Left ventricle myocardium inferior (tissue), 1 donor: ENCODE data around the gene ILDR1. TPM values are rescaled to one million over a fixed set of nuclear protein-coding genes. Genes with fewer than 3 reads are reported as not detected.

ENCODE experiments used
- DNase-seq: peaks from one replicate; pipeline ENCODE4 v3.0.0-alpha.2; 2020
- H3K27ac ChIP-seq: fragments of 200-600 bp; replicated peaks from 2 replicates; pipeline ENCODE4 v1.8.0; 2021
- H3K27me3 ChIP-seq: fragments of 200-600 bp; 2 replicates; pipeline ENCODE4 v1.8.0; 2021; ENCODE audit warnings: low read depth
- H3K36me3 ChIP-seq: fragments of 200-600 bp; 2 replicates; pipeline ENCODE4 v1.8.0; 2021
- H3K4me1 ChIP-seq: fragments of 200-600 bp; 2 replicates; pipeline ENCODE4 v1.8.0; 2021
- H3K4me3 ChIP-seq: fragments of 200-600 bp; 2 replicates; pipeline ENCODE4 v1.8.0; 2021; ENCODE audit warnings: mild to moderate bottlenecking, moderate library complexity
- H3K9me3 ChIP-seq: fragments of 200-600 bp; replicated peaks from 2 replicates; pipeline ENCODE4 v1.8.0; 2021
- intact Hi-C: fragments of 100-400 bp; cut with micrococcal nuclease; formaldehyde crosslinking; loops from one replicate; pipeline ENCODE4 v1.11.0; 2022
- total RNA-seq: library from RNA; stranded (reverse); fragmentation: NEBNext Ultra II Directional; extraction: Animal tissue kit (Norgen Biotek cat#: 25700); gene quantifications from one replicate; pipeline ENCODE4 v1.2.1, GENCODE V29; 2021
- TF ChIP-seq, protein P1 (sequence below): fragments of 200-600 bp; IDR thresholded peaks from 2 replicates; pipeline ENCODE4 v1.8.0; 2021; ENCODE audit warnings: antibody characterized with exemption, mild to moderate bottlenecking, borderline replicate concordance
- donor health status: DM: no; HTN: yes; CAD: no; lungs with severe emphysema.

Gene ILDR1
- total RNA-seq, 1 donor from 2014 or later: 0.33 TPM

DNA sequence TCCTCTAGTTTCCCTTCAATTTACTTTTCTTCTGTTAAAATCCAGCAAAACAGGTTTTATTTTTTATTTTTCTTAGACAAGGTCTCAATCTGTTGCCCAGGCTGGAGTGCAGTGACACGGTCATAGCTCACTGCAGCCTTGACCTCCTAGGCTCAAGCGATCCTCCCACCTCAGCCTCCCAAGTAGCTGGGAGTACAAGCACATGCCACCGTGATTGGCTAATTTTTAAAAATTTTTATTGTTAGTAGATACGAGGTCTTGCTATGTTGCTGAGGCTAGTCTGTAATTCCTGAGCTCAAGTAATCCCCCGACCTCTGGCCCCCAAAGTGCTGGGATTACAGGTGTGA is 41.6 kb downstream of the ILDR1 start:
- Histone ChIP-seq H3K4me3 (no peak overlapping the region), H3K9me3 (peaks cover 40% of the 10 kb centered on the region), H3K27ac (no peak overlapping the region), H3K27me3 (no peaks in the 10 kb centered on the region), H3K36me3 (no peaks in the 10 kb centered on the region), H3K4me1 (no peaks in the 10 kb centered on the region)
- intact Hi-C loops: no loop called here
- DNase-seq: no peak
- TF ChIP-seq, protein P1, sequence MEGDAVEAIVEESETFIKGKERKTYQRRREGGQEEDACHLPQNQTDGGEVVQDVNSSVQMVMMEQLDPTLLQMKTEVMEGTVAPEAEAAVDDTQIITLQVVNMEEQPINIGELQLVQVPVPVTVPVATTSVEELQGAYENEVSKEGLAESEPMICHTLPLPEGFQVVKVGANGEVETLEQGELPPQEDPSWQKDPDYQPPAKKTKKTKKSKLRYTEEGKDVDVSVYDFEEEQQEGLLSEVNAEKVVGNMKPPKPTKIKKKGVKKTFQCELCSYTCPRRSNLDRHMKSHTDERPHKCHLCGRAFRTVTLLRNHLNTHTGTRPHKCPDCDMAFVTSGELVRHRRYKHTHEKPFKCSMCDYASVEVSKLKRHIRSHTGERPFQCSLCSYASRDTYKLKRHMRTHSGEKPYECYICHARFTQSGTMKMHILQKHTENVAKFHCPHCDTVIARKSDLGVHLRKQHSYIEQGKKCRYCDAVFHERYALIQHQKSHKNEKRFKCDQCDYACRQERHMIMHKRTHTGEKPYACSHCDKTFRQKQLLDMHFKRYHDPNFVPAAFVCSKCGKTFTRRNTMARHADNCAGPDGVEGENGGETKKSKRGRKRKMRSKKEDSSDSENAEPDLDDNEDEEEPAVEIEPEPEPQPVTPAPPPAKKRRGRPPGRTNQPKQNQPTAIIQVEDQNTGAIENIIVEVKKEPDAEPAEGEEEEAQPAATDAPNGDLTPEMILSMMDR: no peak

DNA sequence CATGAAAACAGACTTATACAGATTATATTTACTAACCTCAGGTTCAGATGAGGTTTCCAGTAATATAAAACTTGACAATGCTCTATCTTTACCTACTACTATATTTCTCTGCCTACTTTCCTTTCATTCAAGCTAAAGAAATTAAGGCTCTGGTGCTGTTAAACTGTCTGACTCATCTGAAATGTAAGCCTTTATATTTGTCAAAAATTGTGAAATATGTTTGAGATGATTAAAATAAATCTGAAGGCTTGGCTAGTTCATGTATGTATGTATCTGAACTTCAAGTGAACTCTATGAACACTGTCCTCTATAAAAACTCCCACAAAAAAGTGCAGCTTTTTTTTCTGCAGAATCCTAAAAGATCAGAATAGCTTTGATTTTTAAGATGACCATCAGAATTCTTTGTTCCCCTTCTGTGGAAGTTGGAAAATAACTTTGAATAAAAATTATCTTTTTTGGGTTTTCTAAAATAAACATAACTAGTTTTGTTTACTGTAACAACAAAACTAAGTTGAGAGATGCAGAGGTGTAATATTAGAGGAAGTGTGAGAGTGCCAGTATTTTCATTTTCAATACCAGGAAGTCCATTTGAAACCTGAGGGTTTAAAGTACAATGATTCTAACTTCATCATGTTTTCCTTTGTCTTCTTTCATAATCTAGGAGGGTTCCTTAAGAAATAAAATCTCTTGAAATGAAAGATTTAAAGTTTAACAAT is 42.2 kb downstream of the ILDR1 start:
- Histone ChIP-seq H3K27me3 (no peaks in the 10 kb centered on the region), H3K4me3 (no peak overlapping the region), H3K36me3 (no peaks in the 10 kb centered on the region), H3K27ac (no peak overlapping the region), H3K4me1 (no peaks in the 10 kb centered on the region), H3K9me3 (peaks cover 46% of the 10 kb centered on the region)
- TF ChIP-seq, protein P1: no peak
- intact Hi-C loops: no loop called here
- DNase-seq: no peak

DNA sequence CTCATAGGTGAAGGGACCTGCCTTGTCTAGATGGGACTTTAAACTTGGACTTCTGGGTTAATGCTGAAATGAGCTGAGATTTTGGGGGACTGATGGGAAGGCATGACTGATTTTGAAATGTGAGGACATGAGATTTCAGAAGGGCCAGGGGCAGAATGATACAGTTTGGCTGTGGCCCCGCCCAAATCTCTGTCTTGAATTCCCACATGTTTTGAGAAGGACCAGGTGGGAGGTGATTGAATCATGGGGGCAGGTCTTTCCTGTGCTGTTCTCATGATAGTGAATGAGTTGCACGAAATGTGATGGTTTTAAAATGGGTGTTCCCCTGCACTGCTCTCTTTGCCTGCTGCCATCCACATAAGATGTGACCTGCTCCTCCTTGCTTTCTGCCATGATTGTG is 42.8 kb downstream of the ILDR1 start:
- Histone ChIP-seq H3K27me3 (no peaks in the 10 kb centered on the region), H3K27ac (no peak overlapping the region), H3K4me1 (no peaks in the 10 kb centered on the region), H3K4me3 (no peak overlapping the region), H3K9me3 (peaks cover 48% of the 10 kb centered on the region), H3K36me3 (no peaks in the 10 kb centered on the region)
- TF ChIP-seq, protein P1: no peak
- DNase-seq: no peak
- intact Hi-C loops: no loop called here

DNA sequence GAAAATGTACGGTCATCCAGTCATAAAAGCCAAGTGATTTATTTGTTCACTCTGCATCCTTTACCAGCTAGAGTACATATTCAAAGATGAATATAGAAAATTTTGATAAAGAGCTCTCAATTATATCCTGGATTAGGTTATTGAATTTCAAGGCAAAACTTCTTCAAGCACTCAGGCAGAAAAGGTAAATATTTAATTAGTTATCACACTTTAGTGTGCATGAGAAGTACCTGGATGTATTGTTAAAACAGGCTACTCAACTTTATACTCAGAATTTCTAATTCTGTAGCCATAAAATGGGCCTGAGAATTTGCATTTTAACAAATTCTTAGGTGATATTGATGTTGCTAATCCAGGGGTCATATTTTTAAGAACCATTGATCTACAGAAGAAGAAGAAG is 45.3 kb downstream of the ILDR1 start:
- H3K9me3 ChIP-seq: peaks cover 30% of the 10 kb centered on the region
- no peaks in the 10 kb centered on the region for H3K27me3 ChIP-seq
- H3K4me3 ChIP-seq: no peak overlapping the region
- H3K4me1 ChIP-seq: no peaks in the 10 kb centered on the region
- no peak for DNase-seq
- intact Hi-C loops: no loop called here
- H3K27ac ChIP-seq: no peak overlapping the region
- H3K36me3 ChIP-seq: no peaks in the 10 kb centered on the region
- TF ChIP-seq, protein P1: no peak

DNA sequence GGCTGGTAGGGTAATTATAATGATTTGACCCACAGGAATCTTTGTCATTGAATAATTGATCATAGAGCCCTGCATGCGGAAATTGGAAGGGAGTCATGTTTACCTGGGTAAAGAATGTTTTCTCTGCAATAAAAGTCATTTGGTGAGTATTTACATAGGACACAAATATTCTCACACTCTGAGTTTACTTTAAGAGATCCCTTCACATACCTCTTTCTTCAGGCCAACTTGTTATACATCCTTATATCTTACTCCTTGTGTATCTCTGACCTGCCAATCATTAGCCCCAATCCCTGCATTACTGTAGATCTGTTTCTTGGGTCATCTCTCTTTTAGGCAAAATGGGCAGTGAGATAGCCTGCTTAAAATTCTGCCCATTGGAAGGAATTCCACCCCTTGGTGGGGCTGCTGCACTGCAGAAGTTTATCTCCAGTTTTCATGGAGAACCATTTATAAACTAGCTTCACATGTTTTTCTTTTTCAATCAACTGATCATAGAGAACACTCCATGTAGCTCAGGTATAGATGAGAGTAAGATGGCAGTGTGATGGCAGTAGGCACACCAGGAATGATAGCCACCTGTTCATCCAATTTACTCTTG is 46.2 kb downstream of the ILDR1 start:
- Histone ChIP-seq H3K9me3 (peaks cover 30% of the 10 kb centered on the region), H3K27ac (no peak overlapping the region), H3K4me3 (no peak overlapping the region), H3K4me1 (no peaks in the 10 kb centered on the region), H3K36me3 (no peaks in the 10 kb centered on the region), H3K27me3 (no peaks in the 10 kb centered on the region)
- TF ChIP-seq, protein P1: no peak
- intact Hi-C loops: no loop called here
- DNase-seq: no peak
